NK-92 (cell line): ENCODE measurements around the gene MYL5.
A peak's percentile ranks its signal among the peaks of the same experiment; 100 is the strongest.
"Not testable (repeated sequence)": the region's sequence is repeated elsewhere in the genome, so short reads cannot be mapped to it uniquely, and the experiment has no call there.

Source experiments
- DNase-seq: peaks from one replicate; lab custom pipeline; 2025; ENCODE audit not compliant: unreplicated experiment; lab: John Stamatoyannopoulos, UW

MYL5 gene

GRCh38 chr4:674172-675035 lies at the start of gene MYL5, which contains the start of gene ATP5ME:
Gene MYL5 (plus strand): TSS chr4:674542. CDS start chr4:678027, 3,485 bp downstream.
Gene ATP5ME (minus strand): TSS chr4:674276. CDS start chr4:674247, 29 bp downstream.
- peak; percentile 90 for DNase-seq

- no peak for DNase-seq
These were observed 49.4 kb upstream of the MYL5 start, which contains the start of gene PDE6B for GRCh38 chr4:624705-625590. Gene PDE6B (plus strand): TSS chr4:625573. CDS start chr4:625627, 54 bp downstream.

GRCh38 chr4:625631-626161 lies 48.6 kb upstream of the MYL5 start:
- no peak for DNase-seq

GRCh38 chr4:626201-627091 lies 47.9 kb upstream of the MYL5 start:
- DNase-seq, result no peak

DNA sequence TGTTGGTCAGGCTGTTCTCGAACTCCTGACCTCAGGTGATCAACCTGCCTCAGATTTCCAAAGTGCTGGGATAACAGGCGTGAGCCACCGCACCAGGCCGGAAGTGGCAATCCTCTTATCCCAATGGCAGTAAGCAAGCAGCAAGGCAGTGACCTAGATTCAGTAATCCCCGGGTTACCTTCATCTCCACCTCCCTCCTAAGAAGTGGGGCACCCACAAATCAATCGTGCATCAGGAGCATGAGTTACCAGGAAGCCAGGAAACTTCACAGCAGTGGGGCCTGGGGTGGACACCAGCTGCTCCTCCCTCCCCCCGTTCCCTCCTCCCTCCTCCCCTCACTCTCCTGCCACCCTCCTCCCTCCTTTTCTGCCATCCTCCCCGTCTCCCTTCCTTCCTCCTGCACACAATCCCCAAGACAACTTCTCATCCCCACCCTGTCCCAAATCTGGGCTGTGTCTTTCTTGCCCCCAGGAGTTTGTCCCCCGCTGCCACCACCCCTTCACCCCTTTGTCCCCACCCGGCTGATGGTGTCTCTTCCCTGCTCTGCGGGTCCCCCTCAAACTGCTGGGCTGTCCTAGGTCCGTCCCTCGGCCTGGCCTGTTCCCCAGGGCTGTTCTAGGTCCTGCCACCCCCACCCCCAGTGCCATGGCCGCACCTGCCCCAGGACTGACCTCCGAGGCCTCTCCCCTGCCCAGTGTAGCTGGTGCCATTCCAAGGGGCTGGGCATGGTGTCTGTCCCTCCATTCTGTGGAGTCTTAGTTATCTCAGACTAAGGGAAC lies 46.8 kb upstream of the MYL5 start:
- DNase-seq, result no peak

- DNase-seq, result no peak
These were observed 46.0 kb upstream of the MYL5 start for GRCh38 chr4:628311-628741.

DNA sequence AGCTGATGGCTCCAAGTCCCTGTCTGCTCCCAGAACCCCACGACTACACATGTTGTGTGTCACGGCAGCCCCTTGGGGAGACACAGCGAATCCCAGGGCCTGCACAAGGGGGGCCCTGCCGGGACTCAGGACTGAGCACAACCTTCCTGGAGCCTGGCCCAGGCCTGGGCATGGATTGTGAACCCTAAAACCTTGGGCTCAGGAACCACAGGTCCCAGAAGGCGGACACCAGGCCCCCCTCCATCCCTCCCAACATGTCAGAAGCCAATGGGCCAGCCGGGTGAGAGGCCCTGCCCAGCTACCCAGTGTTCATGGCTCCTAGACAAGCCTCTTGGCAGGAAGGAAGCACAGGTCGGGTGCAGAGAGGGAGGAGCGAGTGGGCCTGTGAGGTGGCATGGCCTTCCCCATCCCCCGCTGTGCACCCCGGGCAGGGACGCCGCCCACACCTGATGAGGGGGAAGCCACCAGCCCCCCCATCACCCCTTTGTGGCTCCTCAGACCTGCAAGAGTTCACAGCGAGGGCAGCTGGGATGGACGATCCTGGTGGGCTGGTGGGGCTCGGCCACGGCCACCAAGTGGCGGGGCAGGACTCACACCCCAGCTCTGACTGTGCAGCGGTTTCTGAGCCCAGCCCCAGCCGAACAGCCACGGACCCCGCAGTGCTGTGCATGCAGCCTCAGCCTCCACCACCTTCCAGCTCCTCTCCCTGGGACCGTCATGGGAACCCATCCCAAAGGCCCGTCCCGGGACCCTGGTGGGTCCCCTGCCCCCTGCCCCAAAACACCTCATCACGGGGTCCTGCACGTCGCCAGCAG lies 45.3 kb upstream of the MYL5 start:
- no peak for DNase-seq

DNA sequence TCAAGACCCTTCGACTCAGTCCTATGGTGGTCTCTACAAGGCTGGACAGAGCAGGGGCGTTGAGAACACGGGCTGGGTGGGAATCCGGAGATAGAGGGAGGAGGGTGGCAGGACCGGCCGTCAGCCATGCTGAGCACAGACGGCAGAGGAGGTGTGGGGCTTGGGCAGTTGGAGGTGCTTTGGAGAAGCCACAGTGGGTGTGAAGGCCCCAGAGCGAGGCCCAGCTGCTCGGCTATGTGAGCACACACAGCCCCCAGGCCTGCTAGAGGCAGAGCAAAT lies 44.8 kb upstream of the MYL5 start:
- no peak for DNase-seq

- no peak for DNase-seq
These were observed 44.3 kb upstream of the MYL5 start for GRCh38 chr4:629915-630641.

- DNase-seq, result no peak
These were observed 43.7 kb upstream of the MYL5 start for GRCh38 chr4:630656-631055.

- DNase-seq, result no peak
These were observed 42.0 kb upstream of the MYL5 start for GRCh38 chr4:632196-632790.

- DNase-seq, result no peak
These were observed 41.4 kb upstream of the MYL5 start for GRCh38 chr4:632926-633325.

DNA sequence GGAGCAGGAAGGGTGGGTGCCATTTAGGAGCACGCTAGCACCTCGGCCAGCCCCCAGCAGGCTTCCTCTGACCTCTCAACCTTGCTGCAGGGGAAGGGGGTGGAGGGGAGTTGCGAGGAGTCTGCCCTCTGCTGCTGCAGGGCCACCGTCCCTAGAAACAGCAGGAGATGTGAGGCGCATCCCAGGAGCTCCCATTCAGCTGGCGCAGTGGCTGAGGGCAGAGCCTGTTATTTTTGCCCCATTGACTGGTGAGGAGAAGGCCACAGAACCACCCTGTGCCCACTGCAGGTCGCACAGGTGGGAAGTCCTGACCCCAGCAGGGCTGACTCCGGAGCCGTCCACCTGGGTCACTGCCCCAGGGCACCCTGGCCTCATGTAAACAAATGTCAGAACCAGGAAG lies 40.9 kb upstream of the MYL5 start:
- DNase-seq, result no peak

GRCh38 chr4:633976-634598 lies 40.3 kb upstream of the MYL5 start:
- DNase-seq, result no peak

DNA sequence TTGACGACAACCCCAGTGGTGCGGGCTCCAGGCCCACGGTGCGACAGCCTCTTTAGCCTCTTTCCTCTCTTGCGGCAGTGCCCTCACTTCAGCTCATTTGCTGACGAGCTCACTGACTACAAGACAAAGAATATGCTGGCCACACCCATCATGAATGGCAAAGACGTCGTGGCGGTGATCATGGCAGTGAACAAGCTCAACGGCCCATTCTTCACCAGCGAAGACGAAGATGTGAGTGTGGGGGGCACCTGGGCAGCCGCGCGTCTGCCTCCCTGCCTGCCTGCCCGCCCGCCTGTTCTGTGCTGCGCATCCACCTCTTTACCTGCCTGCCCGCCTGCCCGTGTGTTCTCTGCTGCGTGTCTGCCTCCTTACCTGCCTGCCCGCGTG lies 39.8 kb upstream of the MYL5 start:
- DNase-seq, result no peak

DNA sequence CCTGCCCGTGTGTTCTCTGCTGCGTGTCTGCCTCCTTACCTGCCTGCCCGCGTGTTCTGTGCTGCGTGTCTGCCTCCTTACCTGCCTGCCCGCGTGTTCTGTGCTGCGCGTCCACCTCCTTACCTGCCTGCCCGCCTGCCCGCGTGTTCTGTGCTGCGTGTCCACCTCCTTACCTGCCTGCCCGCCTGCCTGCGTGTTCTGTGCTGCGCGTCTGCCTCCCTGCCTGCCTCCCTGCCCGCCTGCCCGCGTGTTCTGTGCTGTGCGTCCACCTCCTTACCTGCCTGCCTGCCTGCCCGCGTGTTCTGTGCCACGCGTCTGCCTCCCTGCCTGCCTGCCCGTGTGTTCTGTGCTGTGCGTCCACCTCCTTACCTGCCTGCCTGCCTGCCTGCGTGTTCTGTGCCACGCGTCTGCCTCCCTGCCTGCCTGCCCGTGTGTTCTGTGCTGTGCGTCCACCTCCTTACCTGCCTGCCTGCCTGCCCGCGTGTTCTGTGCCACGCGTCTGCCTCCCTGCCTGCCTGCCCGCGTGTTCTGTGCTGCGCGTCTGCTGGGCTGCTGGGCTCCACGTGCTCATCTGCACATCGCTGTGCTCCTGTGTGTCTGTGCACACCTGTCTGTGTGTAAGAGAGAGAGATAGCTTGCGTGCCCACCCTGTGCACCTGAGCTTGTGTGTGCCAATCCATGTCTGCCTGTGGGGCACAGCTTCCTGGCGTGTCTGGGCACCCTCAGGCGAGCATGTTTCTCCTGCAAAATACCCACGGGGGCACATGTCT lies 39.1 kb upstream of the MYL5 start:
- DNase-seq, result not testable (repeated sequence)
